ACC112 (cell line): ENCODE results near the gene CCDC154.
"Not testable (repeated sequence)": the region's sequence is repeated elsewhere in the genome, so short reads cannot be mapped to it uniquely, and the experiment has no call there.

Source experiments
- H2AFZ ChIP-seq: fragments of 200-600 bp; sonication (generic); one replicate; pipeline ENCODE4 v1.6.0; 2017; ENCODE audit warnings: antibody characterized with exemption, low read length; ENCODE audit not compliant: unreplicated experiment
- H3K27ac ChIP-seq: fragments of 200-600 bp; sonication (generic); 2 replicates; pipeline ENCODE4 v1.5.1; 2014; ENCODE audit warnings: low read depth, mild to moderate bottlenecking, antibody characterized with exemption, low read length, moderate library complexity
- H3K27me3 ChIP-seq: fragments of 200-600 bp; sonication (generic); 2 replicates; pipeline ENCODE4 v1.6.1; 2014; ENCODE audit warnings: mild to moderate bottlenecking, antibody characterized with exemption, low read length, moderate library complexity, mixed read lengths; ENCODE audit not compliant: insufficient read depth
- H3K36me3 ChIP-seq: fragments of 200-600 bp; sonication (generic); 2 replicates; pipeline ENCODE4 v1.6.1; 2016; ENCODE audit warnings: mild to moderate bottlenecking, antibody characterized with exemption, low read length, moderate library complexity, mixed read lengths; ENCODE audit not compliant: insufficient read depth
- H3K4me1 ChIP-seq: fragments of 200-600 bp; sonication (generic); one replicate; pipeline ENCODE4 v1.6.1; 2016; ENCODE audit warnings: low read length, mixed read lengths; ENCODE audit not compliant: insufficient read depth, unreplicated experiment, control insufficient read depth
- H3K4me3 ChIP-seq: fragments of 200-600 bp; sonication (generic); 2 replicates; pipeline ENCODE4 v1.5.1; 2014; ENCODE audit warnings: mild to moderate bottlenecking, low read depth, low read length
- H3K79me2 ChIP-seq: fragments of 200-600 bp; sonication (generic); one replicate; pipeline ENCODE4 v1.6.0; 2016; ENCODE audit warnings: low read length; ENCODE audit not compliant: control insufficient read depth, unreplicated experiment, insufficient read depth

Gene CCDC154

DNA sequence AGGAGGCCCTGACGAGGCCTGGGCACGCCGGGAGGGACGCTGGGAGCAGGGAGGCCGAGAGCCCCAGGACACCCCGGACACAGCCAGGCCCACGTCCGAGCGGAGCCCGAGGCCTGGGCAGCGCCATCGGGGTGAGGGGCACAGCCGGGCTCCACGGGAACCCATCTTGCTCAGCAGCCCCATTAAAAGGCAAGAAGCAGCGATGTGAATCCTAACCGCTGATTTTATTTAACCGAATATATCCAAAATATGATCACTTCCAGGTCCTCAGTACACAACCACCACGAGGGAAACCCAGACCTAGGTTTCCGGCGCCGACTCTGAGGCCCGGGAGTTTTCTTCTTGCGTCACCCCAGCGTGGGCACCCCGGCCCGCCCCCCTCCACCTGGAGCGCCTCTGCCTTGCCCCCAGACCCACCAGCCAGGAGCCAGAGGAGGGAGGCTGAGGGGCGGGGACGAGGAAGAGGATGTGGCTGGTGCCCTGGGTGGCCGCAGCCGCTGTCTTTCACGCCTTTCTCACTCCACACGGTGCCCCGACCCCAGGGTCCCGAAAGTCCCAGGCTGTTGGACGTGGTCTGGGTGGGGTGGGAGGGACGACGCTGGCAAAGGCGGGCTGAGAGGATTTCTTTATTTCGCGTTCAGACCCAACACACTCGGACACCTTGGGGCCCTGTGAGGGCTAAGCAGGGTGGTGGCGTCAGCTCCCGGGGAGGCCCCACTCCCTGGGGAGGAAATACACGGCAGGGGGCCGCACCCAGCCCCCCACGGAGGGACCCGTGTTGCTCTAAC is 568 bp upstream of the CCDC154 start:
- no peak overlapping the region for H3K27ac ChIP-seq
- no peak overlapping the region for H3K4me3 ChIP-seq
- H3K27me3 ChIP-seq, result no peaks in the 10 kb centered on the region
- no peak overlapping the region for H2AFZ ChIP-seq
- no peaks in the 10 kb centered on the region for H3K79me2 ChIP-seq
- H3K36me3 ChIP-seq, result peaks cover 3% of the 10 kb centered on the region; the same call in 1 of the 2 replicates
- no peaks in the 10 kb centered on the region for H3K4me1 ChIP-seq

DNA sequence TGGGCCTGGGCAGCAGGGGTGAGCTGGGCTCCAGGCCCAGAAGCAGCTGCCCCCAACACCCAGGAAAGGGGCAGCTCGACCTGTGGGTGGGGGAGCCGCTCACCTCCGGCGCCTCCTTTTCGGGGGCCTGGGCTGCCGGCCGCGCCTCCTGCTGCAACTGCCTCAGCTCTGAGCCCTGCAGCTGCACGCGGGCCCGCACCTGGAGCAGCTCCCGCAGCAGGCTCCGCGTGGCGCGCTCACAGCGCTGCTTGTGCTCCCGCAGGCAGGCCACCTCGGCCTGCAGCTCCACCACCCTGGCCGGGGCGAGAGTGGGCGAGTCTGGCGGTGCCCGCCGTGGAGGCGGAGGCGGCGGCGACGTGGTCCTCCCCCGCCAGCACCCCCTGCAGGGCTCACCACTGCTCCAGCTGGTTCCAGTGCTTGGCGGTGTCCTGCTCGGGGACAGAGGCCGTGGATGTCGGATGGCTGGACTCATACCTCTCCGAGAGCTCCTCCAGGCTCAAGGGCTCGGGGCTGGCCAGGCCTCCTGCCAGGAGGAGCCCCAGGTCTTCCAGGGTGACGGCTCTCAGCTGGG is 868 bp downstream of the CCDC154 start:
- no peak overlapping the region for H3K4me3 ChIP-seq

DNA sequence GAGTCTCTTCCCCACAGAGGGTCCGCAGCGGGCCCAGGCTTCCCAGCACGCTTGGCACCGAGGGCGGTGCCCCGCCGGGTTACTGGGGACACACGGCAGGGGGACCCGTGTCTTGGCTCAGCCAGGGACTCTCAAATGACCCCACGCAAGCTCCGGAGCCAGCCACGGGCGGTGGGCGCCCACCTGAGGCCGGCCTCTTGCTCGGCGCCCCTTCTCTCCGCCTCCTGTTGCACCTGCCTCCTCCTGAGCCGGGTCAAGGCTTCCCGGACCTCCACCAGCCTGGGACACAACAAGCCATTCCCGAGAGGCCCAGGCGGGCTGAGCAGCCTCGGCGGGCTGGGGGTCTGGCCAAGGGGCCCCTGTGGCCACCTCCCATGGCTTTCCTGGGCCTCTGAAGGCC is 1.7 kb downstream of the CCDC154 start:
- Histone ChIP-seq H3K4me1 (no peaks in the 10 kb centered on the region), H3K4me3 (no peak overlapping the region)

More for the DNA sequence above, 868 bp downstream of the CCDC154 start:
- Histone ChIP-seq H3K27ac (no peak overlapping the region), H3K79me2 (no peaks in the 10 kb centered on the region), H3K36me3 (no peaks in the 10 kb centered on the region), H2AFZ (no peak overlapping the region), H3K27me3 (no peaks in the 10 kb centered on the region), H3K4me1 (no peaks in the 10 kb centered on the region)

DNA sequence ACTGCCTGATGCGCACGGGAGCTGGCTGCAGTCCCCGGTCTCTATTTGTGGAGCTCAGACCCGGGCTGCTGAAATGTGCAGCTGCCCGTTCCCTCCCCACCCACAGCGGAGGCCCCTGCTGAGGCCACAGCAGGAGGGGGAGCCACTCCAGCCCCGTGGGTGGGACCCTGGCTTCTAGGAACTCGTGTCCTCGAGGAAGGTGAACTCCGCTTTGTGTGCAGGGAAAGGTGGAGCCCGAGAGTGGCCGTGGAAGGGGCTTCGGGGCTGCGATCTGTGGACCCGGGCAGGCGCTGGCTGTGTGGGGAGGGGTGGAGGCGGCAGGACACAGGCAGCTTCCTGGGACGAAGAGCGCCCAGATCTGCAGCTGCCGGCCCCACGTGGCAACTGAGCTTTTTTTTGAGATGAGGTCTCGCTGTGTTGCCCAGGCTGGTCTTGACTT is 2.9 kb downstream of the CCDC154 start:
- H3K4me1 ChIP-seq, result no peaks in the 10 kb centered on the region
- H3K36me3 ChIP-seq, result no peaks in the 10 kb centered on the region
- H3K4me3 ChIP-seq, result no peak overlapping the region
- H3K27me3 ChIP-seq, result no peaks in the 10 kb centered on the region
- no peak overlapping the region for H3K27ac ChIP-seq
- no peaks in the 10 kb centered on the region for H3K79me2 ChIP-seq
- H2AFZ ChIP-seq, result no peak overlapping the region

More for the DNA sequence above, 1.7 kb downstream of the CCDC154 start:
- H3K79me2 ChIP-seq, result no peaks in the 10 kb centered on the region
- no peak overlapping the region for H2AFZ ChIP-seq
- no peaks in the 10 kb centered on the region for H3K36me3 ChIP-seq
- no peak overlapping the region for H3K27ac ChIP-seq
- H3K27me3 ChIP-seq, result no peaks in the 10 kb centered on the region

DNA sequence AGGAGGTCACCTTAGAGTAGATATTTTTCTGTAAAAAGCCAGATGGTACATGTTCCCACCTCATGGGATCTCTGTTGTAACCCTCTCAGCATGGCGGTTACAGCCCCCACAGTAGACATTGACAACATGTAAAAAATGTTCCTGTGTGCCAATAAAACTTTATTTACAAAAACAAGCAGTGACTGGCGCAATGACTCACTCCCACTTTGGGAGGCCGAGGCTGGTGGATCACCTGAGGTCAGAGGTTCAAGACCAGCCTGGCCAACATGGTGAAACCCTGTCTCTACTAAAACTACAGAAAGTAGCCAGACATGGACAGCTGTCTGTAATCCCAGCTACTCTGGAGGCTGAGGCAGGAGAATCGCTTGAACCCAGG is 4.7 kb downstream of the CCDC154 start:
- H3K79me2 ChIP-seq, H3K4me1 ChIP-seq, H3K27ac ChIP-seq, H3K36me3 ChIP-seq, H2AFZ ChIP-seq, H3K4me3 ChIP-seq, H3K27me3 ChIP-seq: not testable (repeated sequence)

DNA sequence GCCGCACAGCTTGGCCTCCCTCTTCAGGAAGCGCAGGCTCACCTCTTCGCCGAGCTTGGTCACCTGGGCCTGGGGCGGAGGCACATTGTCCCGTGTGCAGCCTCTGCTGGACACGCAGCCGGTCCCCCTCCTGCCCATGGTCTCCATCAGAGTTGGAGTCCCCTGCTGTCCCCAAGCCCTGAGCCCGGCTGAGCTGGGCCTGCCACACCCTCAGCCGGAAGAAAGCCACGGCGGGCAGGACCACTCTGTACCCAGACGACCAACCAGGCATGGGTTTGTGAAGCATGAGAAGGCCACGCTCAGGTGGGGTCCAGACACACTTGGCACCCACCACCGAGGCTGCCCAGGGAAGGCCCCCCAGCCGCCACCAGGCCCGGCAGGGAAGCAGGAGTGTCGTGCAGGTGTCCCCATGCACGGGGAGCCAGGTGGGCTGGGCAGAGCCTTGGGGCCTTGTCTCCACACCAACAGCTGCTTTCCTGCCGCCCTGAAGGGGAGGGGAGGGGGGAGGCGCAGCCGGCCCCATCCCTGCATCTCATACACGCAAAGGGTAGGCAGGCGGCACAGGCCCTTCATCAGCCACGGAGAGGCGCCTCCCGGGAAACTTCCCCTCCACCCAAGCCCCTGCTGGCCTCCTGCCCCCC is 5.2 kb downstream of the CCDC154 start:
- H3K4me3 ChIP-seq, result no peak overlapping the region
- no peaks in the 10 kb centered on the region for H3K79me2 ChIP-seq
- no peak overlapping the region for H2AFZ ChIP-seq
- no peaks in the 10 kb centered on the region for H3K4me1 ChIP-seq
- no peaks in the 10 kb centered on the region for H3K27me3 ChIP-seq
- H3K36me3 ChIP-seq, result no peaks in the 10 kb centered on the region
- H3K27ac ChIP-seq, result no peak overlapping the region

DNA sequence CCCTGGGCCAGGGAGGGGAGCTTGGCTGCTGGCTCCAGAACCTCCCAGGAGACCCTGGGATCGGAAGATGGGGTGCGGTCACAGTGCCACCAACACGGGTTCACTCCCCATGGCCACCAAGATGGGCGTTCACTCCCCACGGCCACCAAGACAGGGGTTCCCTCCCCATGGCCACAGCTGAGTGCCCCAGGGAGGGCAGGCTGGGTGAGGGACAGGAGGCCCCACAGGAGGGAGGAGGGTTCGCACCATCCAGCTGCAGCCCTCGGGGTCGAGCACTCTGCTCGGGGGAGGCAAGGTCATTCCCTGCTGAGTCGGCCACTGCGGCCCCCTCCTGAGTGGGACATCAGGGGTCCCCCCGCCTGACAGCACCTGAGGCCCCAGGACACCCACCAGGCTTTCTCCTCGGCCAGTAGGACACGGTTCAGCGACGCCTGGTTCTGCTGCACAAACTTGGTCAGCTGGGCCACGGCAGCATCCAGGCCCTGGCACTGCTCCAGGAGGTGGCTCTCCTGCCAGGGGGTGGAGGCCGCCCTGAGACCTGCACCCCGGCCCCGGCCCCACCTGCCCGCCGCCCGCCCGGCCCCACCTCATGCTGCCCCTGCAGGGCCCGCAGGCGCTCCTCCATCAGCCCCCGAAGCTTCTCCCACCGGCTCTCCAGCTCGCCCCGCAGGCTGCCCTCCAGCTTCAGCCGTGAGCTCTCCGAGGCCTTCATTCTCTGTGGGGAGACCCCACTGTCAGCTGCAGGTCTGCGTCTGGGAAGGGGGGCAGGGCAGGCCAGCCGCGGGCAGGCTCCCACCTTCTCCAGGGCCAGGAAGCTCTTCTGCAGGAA is 5.9 kb downstream of the CCDC154 start:
- no peaks in the 10 kb centered on the region for H3K27me3 ChIP-seq

DNA sequence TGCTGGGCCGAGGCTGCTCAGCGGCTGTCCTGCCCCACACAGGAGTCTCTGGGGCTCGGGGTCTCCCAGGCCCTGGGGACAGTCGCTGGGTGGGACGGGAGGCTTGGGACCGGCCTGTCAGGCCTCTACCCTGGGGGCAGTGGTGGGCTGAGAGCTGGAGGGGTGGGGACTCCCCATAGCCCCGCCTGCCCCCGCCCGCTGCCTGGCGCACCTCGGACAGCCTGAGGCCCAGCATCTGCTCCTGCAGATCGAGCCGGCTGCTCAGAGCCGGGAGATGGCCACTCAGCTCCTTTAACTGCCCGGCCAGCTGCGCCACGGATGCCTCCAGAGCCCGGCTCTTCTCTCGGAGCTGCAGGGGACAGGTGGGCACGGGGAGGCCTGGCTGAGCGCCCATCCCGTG is 6.8 kb downstream of the CCDC154 start:
- Histone ChIP-seq H3K4me3 (no peak overlapping the region), H2AFZ (no peak overlapping the region), H3K4me1 (no peaks in the 10 kb centered on the region), H3K79me2 (no peaks in the 10 kb centered on the region), H3K27me3 (no peaks in the 10 kb centered on the region), H3K36me3 (no peaks in the 10 kb centered on the region), H3K27ac (no peak overlapping the region)

More for the DNA sequence above, 5.9 kb downstream of the CCDC154 start:
- Histone ChIP-seq H3K79me2 (no peaks in the 10 kb centered on the region), H3K4me3 (no peak overlapping the region), H2AFZ (no peak overlapping the region), H3K36me3 (no peaks in the 10 kb centered on the region), H3K4me1 (no peaks in the 10 kb centered on the region), H3K27ac (no peak overlapping the region)

DNA sequence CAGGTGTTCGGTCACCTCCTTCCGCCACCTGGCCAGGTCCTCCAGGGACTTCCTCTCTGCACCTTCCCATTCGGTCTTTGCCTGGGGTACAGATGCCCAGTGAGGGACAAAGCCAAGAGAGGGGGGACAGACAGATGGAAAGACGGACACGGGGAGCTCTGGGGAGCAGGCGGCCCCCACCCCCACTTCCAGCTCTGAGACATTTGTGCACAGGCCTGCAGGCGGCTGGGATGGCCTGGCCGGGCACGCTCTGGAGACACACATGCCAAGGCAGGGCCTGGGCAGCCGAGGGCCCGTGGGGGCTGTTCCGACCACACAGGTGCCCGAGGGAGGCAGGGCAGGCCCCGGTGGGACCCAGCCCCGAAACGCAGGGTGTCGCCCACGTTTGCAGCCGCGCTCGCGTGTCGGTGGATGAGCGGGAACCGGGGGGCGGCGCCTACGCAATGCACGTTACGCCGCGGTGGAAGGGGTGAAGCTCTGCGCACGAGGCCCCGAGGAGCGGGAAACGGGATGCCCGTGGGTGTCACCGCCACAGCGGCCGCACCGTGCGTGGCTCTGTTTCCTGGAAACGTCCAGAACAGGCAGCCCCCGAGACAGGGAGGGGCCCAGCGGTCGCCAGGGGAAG is 7.5 kb downstream of the CCDC154 start:
- no peaks in the 10 kb centered on the region for H3K27me3 ChIP-seq
- H3K4me3 ChIP-seq, result no peak overlapping the region
- no peaks in the 10 kb centered on the region for H3K36me3 ChIP-seq
- H3K27ac ChIP-seq, result no peak overlapping the region
- H3K79me2 ChIP-seq, result no peaks in the 10 kb centered on the region
- H2AFZ ChIP-seq, result no peak overlapping the region
- H3K4me1 ChIP-seq, result no peaks in the 10 kb centered on the region
